Cortex of kidney (tissue), 1 donor: ENCODE data around the gene PTCH1.

ENCODE experiments used
- DNase-seq: peaks from one replicate; lab custom pipeline; 2025; lab: John Stamatoyannopoulos, UW

Gene PTCH1

GRCh38 chr9:95462249-95463147 lies 54.3 kb downstream of the PTCH1 start:
- no peak for DNase-seq

- no peak for DNase-seq
Observed at GRCh38 chr9:95461448-95462248, 55.1 kb downstream of the PTCH1 start.

GRCh38 chr9:95460518-95461164 lies 56.1 kb downstream of the PTCH1 start:
- DNase-seq, result no peak

- no peak for DNase-seq
Observed at GRCh38 chr9:95459851-95460517, 56.8 kb downstream of the PTCH1 start.

GRCh38 chr9:95459178-95459577 lies 57.6 kb downstream of the PTCH1 start:
- no peak for DNase-seq

- no peak for DNase-seq
Observed at GRCh38 chr9:95458666-95459065, 58.1 kb downstream of the PTCH1 start.

- DNase-seq, result no peak
Observed at GRCh38 chr9:95457769-95458168, 59.0 kb downstream of the PTCH1 start.

GRCh38 chr9:95455714-95456113 lies 61.1 kb downstream of the PTCH1 start:
- DNase-seq, result no peak

GRCh38 chr9:95452176-95452575 lies 64.6 kb downstream of the PTCH1 start:
- DNase-seq, result no peak

GRCh38 chr9:95451065-95451426 lies 65.7 kb downstream of the PTCH1 start:
- DNase-seq, result no peak

GRCh38 chr9:95450171-95451064 lies 66.4 kb downstream of the PTCH1 start:
- DNase-seq, result no peak

GRCh38 chr9:95449016-95449415 lies 67.8 kb downstream of the PTCH1 start:
- no peak for DNase-seq

GRCh38 chr9:95447660-95448420 lies 68.9 kb downstream of the PTCH1 start:
- DNase-seq, result no peak

- no peak for DNase-seq
Observed at GRCh38 chr9:95446984-95447383, 69.8 kb downstream of the PTCH1 start.

GRCh38 chr9:95446259-95446658 lies 70.5 kb downstream of the PTCH1 start:
- no peak for DNase-seq

GRCh38 chr9:95444160-95444559 lies 72.6 kb downstream of the PTCH1 start:
- DNase-seq, result no peak

- no peak for DNase-seq
Observed at GRCh38 chr9:95443301-95443700, 73.5 kb downstream of the PTCH1 start.

GRCh38 chr9:95441081-95441480 lies 75.7 kb downstream of the PTCH1 start:
- DNase-seq, result no peak

- DNase-seq, result no peak
Observed at GRCh38 chr9:95440447-95440846, 76.3 kb downstream of the PTCH1 start.
